Activated naive CD4-positive, alpha-beta T cell treated with anti-CD3 and anti-CD28 coated beads, Interleukin-2, amount 50 U/mL, for 24 hours (primary cell): ENCODE results near the gene GNAT3.

Experiments
- H3K27ac Mint-ChIP-seq: one replicate; pipeline ENCODE4 v1.8.0; 2021; ENCODE audit warnings: mild to moderate bottlenecking, mixed read lengths
- H3K27me3 Mint-ChIP-seq: one replicate; pipeline ENCODE4 v1.8.0; 2021; ENCODE audit warnings: mixed read lengths
- H3K36me3 Mint-ChIP-seq: one replicate; pipeline ENCODE4 v1.8.0; 2021; ENCODE audit warnings: mixed read lengths
- H3K4me1 Mint-ChIP-seq: one replicate; pipeline ENCODE4 v1.8.0; 2021; ENCODE audit warnings: mixed read lengths
- H3K4me3 Mint-ChIP-seq: one replicate; pipeline ENCODE4 v1.8.0; 2021; ENCODE audit warnings: mild to moderate bottlenecking, mixed read lengths
- H3K9me3 Mint-ChIP-seq: one replicate; pipeline ENCODE4 v1.8.0; 2021; ENCODE audit warnings: mixed read lengths

The GNAT3 gene

GRCh38 chr7:80459776-80460510, 51.9 kb downstream of the GNAT3 start:
- Mint-ChIP-seq H3K27ac (no peak overlapping the region), H3K9me3 (no peaks in the 10 kb centered on the region), H3K4me3 (no peak overlapping the region), H3K27me3 (no peaks in the 10 kb centered on the region), H3K36me3 (no peaks in the 10 kb centered on the region), H3K4me1 (no peaks in the 10 kb centered on the region)

GRCh38 chr7:80458822-80459725, 52.8 kb downstream of the GNAT3 start:
- Mint-ChIP-seq H3K9me3 (no peaks in the 10 kb centered on the region), H3K4me3 (no peak overlapping the region), H3K4me1 (no peaks in the 10 kb centered on the region), H3K36me3 (no peaks in the 10 kb centered on the region), H3K27me3 (no peaks in the 10 kb centered on the region), H3K27ac (no peak overlapping the region)

GRCh38 chr7:80453699-80454340, 58.0 kb downstream of the GNAT3 start:
- Mint-ChIP-seq H3K4me1 (no peaks in the 10 kb centered on the region), H3K9me3 (no peaks in the 10 kb centered on the region), H3K27me3 (no peaks in the 10 kb centered on the region), H3K27ac (no peak overlapping the region), H3K36me3 (no peaks in the 10 kb centered on the region), H3K4me3 (no peak overlapping the region)

GRCh38 chr7:80450621-80451308, 61.1 kb downstream of the GNAT3 start:
- H3K9me3 Mint-ChIP-seq: no peaks in the 10 kb centered on the region
- no peak overlapping the region for H3K27ac Mint-ChIP-seq
- no peaks in the 10 kb centered on the region for H3K36me3 Mint-ChIP-seq
- H3K4me1 Mint-ChIP-seq: no peaks in the 10 kb centered on the region
- H3K27me3 Mint-ChIP-seq: no peaks in the 10 kb centered on the region
- H3K4me3 Mint-ChIP-seq: no peak overlapping the region

GRCh38 chr7:80449836-80450235, 62.0 kb downstream of the GNAT3 start:
- H3K4me1 Mint-ChIP-seq: no peaks in the 10 kb centered on the region
- H3K9me3 Mint-ChIP-seq: no peaks in the 10 kb centered on the region
- no peaks in the 10 kb centered on the region for H3K27me3 Mint-ChIP-seq
- no peak overlapping the region for H3K4me3 Mint-ChIP-seq
- no peak overlapping the region for H3K27ac Mint-ChIP-seq
- no peaks in the 10 kb centered on the region for H3K36me3 Mint-ChIP-seq

GRCh38 chr7:80445351-80445750, 66.5 kb downstream of the GNAT3 start:
- Mint-ChIP-seq H3K4me3 (no peak overlapping the region), H3K27me3 (no peaks in the 10 kb centered on the region), H3K9me3 (no peaks in the 10 kb centered on the region), H3K36me3 (no peaks in the 10 kb centered on the region), H3K27ac (no peak overlapping the region), H3K4me1 (no peaks in the 10 kb centered on the region)

- no peaks in the 10 kb centered on the region for H3K9me3 Mint-ChIP-seq
- no peak overlapping the region for H3K4me3 Mint-ChIP-seq
- H3K27ac Mint-ChIP-seq: no peak overlapping the region
- no peaks in the 10 kb centered on the region for H3K4me1 Mint-ChIP-seq
- no peaks in the 10 kb centered on the region for H3K36me3 Mint-ChIP-seq
- H3K27me3 Mint-ChIP-seq: no peaks in the 10 kb centered on the region
These were observed 67.1 kb downstream of the GNAT3 start for GRCh38 chr7:80444811-80445210.

GRCh38 chr7:80443325-80443724, 68.5 kb downstream of the GNAT3 start:
- Mint-ChIP-seq H3K27ac (no peak overlapping the region), H3K27me3 (no peaks in the 10 kb centered on the region), H3K36me3 (no peaks in the 10 kb centered on the region), H3K4me3 (no peak overlapping the region), H3K4me1 (no peaks in the 10 kb centered on the region), H3K9me3 (no peaks in the 10 kb centered on the region)

- Mint-ChIP-seq H3K4me3 (no peak overlapping the region), H3K4me1 (no peaks in the 10 kb centered on the region), H3K36me3 (no peaks in the 10 kb centered on the region), H3K27me3 (no peaks in the 10 kb centered on the region), H3K27ac (no peak overlapping the region), H3K9me3 (no peaks in the 10 kb centered on the region)
These were observed 71.0 kb downstream of the GNAT3 start for GRCh38 chr7:80440883-80441282.

- Mint-ChIP-seq H3K4me1 (no peaks in the 10 kb centered on the region), H3K27me3 (no peaks in the 10 kb centered on the region), H3K9me3 (no peaks in the 10 kb centered on the region), H3K27ac (no peak overlapping the region), H3K36me3 (no peaks in the 10 kb centered on the region), H3K4me3 (no peak overlapping the region)
These were observed 71.7 kb downstream of the GNAT3 start for GRCh38 chr7:80439894-80440821.

- Mint-ChIP-seq H3K9me3 (peaks cover 4% of the 10 kb centered on the region), H3K27ac (no peak overlapping the region), H3K4me1 (no peaks in the 10 kb centered on the region), H3K4me3 (no peak overlapping the region), H3K27me3 (no peaks in the 10 kb centered on the region), H3K36me3 (no peaks in the 10 kb centered on the region)
These were observed 76.3 kb downstream of the GNAT3 start for GRCh38 chr7:80435521-80435920.

- Mint-ChIP-seq H3K4me3 (no peak overlapping the region), H3K27ac (no peak overlapping the region), H3K27me3 (no peaks in the 10 kb centered on the region), H3K9me3 (peaks cover 4% of the 10 kb centered on the region), H3K36me3 (no peaks in the 10 kb centered on the region), H3K4me1 (no peaks in the 10 kb centered on the region)
These were observed 77.8 kb downstream of the GNAT3 start for GRCh38 chr7:80434047-80434446.

- Mint-ChIP-seq H3K4me3 (no peak overlapping the region), H3K27ac (no peak overlapping the region), H3K9me3 (peaks cover 5% of the 10 kb centered on the region), H3K27me3 (no peaks in the 10 kb centered on the region), H3K4me1 (no peaks in the 10 kb centered on the region), H3K36me3 (no peaks in the 10 kb centered on the region)
These were observed 79.7 kb downstream of the GNAT3 start for GRCh38 chr7:80432166-80432565.

- Mint-ChIP-seq H3K36me3 (no peaks in the 10 kb centered on the region), H3K27ac (no peak overlapping the region)
These were observed 82.7 kb downstream of the GNAT3 start for GRCh38 chr7:80429181-80429580.

More at GRCh38 chr7:80429181-80429580, 82.7 kb downstream of the GNAT3 start:
- no peaks in the 10 kb centered on the region for H3K27me3 Mint-ChIP-seq
- peaks cover 8% of the 10 kb centered on the region for H3K9me3 Mint-ChIP-seq
- H3K4me1 Mint-ChIP-seq: no peaks in the 10 kb centered on the region
- no peak overlapping the region for H3K4me3 Mint-ChIP-seq
